Activated T-cell treated with anti-CD3 and anti-CD28 coated beads, Interleukin-2, amount 50 U/mL, for 4 hours (primary cell): ENCODE results near the gene ARSI. TPM values are rescaled to one million over a fixed set of nuclear protein-coding genes. Genes with fewer than 3 reads are reported as not detected.

Experiments used
- ATAC-seq, 2 donors: fragments of 200-7000 bp; cut with Tn5 transposase; one replicate each; pipeline ENCODE4 v1.10.0; 2021
- DNase-seq: peaks from one replicate; pipeline ENCODE4 v3.0.0-alpha.2; 2020
- H3K27me3 Mint-ChIP-seq: one replicate; pipeline ENCODE4 v1.8.0; 2021; ENCODE audit warnings: low read depth, mixed read lengths
- H3K36me3 Mint-ChIP-seq: one replicate; pipeline ENCODE4 v1.8.0; 2022; ENCODE audit warnings: mixed read lengths; ENCODE audit not compliant: insufficient read depth
- H3K4me1 Mint-ChIP-seq: one replicate; pipeline ENCODE4 v1.8.0; 2021; ENCODE audit warnings: low read depth, mixed read lengths
- H3K4me3 Mint-ChIP-seq: one replicate; pipeline ENCODE4 v1.8.0; 2021; ENCODE audit warnings: mild to moderate bottlenecking, moderate library complexity, mixed read lengths
- H3K9me3 Mint-ChIP-seq: one replicate; pipeline ENCODE4 v1.8.0; 2021; ENCODE audit warnings: mixed read lengths
- total RNA-seq, 3 donors: library from RNA; stranded (reverse); gene quantifications; one replicate each; pipeline ENCODE4 v1.2.1, GENCODE V29; 2021

Gene ARSI
- total RNA-seq, 3 donors from 2014 or later = not detected

DNA sequence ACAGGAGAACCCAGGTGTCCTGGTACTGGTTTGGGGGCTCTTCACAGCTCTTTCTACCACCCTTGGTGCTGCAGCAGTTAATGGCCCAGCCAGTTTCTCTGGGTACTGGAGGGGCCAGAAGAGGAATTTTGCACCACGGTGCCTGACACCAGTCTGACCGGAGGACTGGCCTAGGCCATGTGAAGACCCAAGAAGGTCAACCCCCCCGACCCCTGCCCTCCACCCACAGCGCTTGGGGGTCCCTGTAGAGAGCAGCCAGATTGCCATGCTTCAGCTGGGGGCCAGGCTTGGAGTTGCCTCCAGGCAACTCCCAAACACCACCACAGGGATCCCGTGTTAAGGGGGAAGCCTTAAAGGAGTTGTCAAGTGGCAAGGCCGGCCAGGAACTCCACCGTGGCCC lies 6.2 kb downstream of the ARSI start:
- no peaks in the 10 kb centered on the region for H3K9me3 Mint-ChIP-seq
- H3K36me3 Mint-ChIP-seq = no peaks in the 10 kb centered on the region
- DNase-seq (no peak), ATAC-seq (no peak)
- no peaks in the 10 kb centered on the region for H3K4me1 Mint-ChIP-seq
- no peak overlapping the region for H3K4me3 Mint-ChIP-seq
- peaks cover 22% of the 10 kb centered on the region for H3K27me3 Mint-ChIP-seq

DNA sequence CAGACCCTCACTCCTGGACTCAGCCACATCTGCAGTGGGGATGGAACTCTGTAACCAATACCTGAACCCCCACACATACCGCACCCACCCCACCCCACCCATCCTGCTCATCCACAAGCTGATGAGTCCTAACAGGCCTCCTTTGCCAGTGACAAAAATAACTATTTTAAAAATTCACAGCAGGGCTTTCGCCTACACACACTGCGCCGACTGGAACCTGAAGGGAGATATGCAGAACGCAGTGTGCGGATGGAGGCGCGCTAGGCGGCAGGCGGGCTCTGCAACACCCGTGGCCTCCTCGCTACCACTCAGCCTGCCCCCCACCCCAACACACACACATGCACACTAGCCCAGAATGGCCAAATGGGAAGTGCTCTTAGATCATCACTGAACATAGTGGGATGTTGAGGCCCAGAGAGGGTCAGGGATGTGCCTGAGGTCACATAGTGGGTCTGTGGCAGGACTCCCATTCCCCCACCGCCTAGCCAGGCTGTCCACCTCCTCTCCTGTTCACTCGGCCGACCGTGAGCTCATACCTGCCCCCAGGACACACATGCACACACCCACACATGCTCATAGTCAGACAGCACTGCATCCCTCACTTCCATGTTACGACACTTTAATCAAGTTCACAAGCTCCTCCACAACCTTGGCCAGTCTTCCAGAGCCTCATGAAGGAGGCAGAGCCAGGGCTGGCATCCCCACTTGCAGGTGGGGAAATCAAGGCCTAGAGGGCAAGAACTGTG lies 6.8 kb downstream of the ARSI start:
- Mint-ChIP-seq H3K4me3 (no peak overlapping the region), H3K27me3 (peaks cover 17% of the 10 kb centered on the region), H3K4me1 (no peaks in the 10 kb centered on the region), H3K9me3 (no peaks in the 10 kb centered on the region), H3K36me3 (no peaks in the 10 kb centered on the region)
- ATAC-seq = no peak
- no peak for DNase-seq

- DNase-seq (no peak), ATAC-seq (no peak)
- H3K9me3 Mint-ChIP-seq = no peaks in the 10 kb centered on the region
- peaks cover 10% of the 10 kb centered on the region for H3K27me3 Mint-ChIP-seq
- no peaks in the 10 kb centered on the region for H3K4me1 Mint-ChIP-seq
- no peak overlapping the region for H3K4me3 Mint-ChIP-seq
- H3K36me3 Mint-ChIP-seq = no peaks in the 10 kb centered on the region
Observed at GRCh38 chr5:150295172-150295634, 7.5 kb downstream of the ARSI start.

- Mint-ChIP-seq H3K9me3 (no peaks in the 10 kb centered on the region), H3K4me1 (no peaks in the 10 kb centered on the region), H3K4me3 (no peak overlapping the region), H3K36me3 (no peaks in the 10 kb centered on the region), H3K27me3 (peaks cover 6% of the 10 kb centered on the region)
- ATAC-seq (no peak), DNase-seq (no peak)
Observed at GRCh38 chr5:150294551-150295071, 8.1 kb downstream of the ARSI start.

- Mint-ChIP-seq H3K27me3 (peaks cover 6% of the 10 kb centered on the region), H3K36me3 (no peaks in the 10 kb centered on the region), H3K4me1 (no peaks in the 10 kb centered on the region), H3K4me3 (no peak overlapping the region), H3K9me3 (no peaks in the 10 kb centered on the region)
- DNase-seq (no peak), ATAC-seq (no peak)
Observed at GRCh38 chr5:150293091-150293941, 9.4 kb downstream of the ARSI start.

GRCh38 chr5:150291388-150292385 lies 11.0 kb downstream of the ARSI start:
- Mint-ChIP-seq H3K4me3 (no peak overlapping the region), H3K4me1 (no peaks in the 10 kb centered on the region), H3K36me3 (no peaks in the 10 kb centered on the region), H3K27me3 (peaks cover 6% of the 10 kb centered on the region), H3K9me3 (no peaks in the 10 kb centered on the region)
- DNase-seq (no peak), ATAC-seq (no peak)

- H3K27me3 Mint-ChIP-seq = peaks cover 6% of the 10 kb centered on the region
- DNase-seq = no peak
- H3K9me3 Mint-ChIP-seq = no peaks in the 10 kb centered on the region
- no peaks in the 10 kb centered on the region for H3K36me3 Mint-ChIP-seq
- no peak within 1 kb of the TSS for H3K4me3 Mint-ChIP-seq
- no peaks in the 10 kb centered on the region for H3K4me1 Mint-ChIP-seq
- ATAC-seq = no peak
Observed at GRCh38 chr5:150289551-150290390, 12.9 kb downstream of the ARSI start, which contains the start of gene CAMK2A. Gene CAMK2A, minus strand, starts transcription at chr5:150289773. Its CDS starts 148 bp downstream, at chr5:150289625.

- Mint-ChIP-seq H3K9me3 (no peaks in the 10 kb centered on the region), H3K36me3 (no peaks in the 10 kb centered on the region), H3K27me3 (peaks cover 6% of the 10 kb centered on the region), H3K4me3 (no peak overlapping the region), H3K4me1 (no peaks in the 10 kb centered on the region)
- ATAC-seq (no peak), DNase-seq (no peak)
Observed at GRCh38 chr5:150288791-150289190, 13.9 kb downstream of the ARSI start.

DNA sequence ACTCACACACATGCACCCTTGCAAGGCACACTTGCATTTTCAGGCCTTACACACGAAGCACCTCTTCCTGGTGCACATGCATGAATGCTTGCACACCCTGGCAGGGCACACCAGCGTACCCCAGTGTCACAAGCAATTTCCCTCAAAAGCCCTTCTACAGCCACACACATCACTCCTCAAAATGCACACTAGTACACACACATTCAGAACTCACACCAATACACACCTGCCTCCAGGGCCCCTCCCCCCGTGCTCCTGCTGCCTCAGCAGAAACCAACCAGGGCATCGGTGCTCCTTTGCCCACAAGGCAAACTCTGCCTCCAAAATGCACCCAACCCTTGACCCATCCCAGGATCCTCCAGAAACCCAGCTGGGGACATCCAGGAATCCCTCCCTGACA lies 14.3 kb downstream of the ARSI start:
- H3K27me3 Mint-ChIP-seq = peaks cover 6% of the 10 kb centered on the region
- no peaks in the 10 kb centered on the region for H3K36me3 Mint-ChIP-seq
- ATAC-seq (no peak), DNase-seq (no peak)
- H3K4me1 Mint-ChIP-seq = no peaks in the 10 kb centered on the region
- H3K9me3 Mint-ChIP-seq = no peaks in the 10 kb centered on the region
- no peak overlapping the region for H3K4me3 Mint-ChIP-seq

DNA sequence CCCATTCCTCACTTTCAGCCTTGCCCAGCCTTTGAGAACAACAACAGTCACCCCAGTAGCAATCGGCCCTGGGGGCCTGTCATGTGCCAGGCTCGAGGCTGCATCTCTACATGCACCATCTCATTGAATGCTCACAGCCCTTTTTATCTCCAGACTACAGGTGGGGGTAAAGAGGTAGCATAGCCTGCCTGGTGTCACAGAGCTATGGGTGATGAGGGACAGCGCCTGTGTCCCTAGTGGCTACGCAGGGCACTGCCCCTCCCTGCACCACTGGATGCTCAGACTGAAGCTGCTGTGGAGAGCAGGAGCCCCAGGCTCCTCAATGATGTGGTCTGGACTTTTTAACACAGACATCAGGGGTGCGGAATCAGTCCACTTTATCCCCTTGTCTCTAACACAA lies 15.9 kb downstream of the ARSI start:
- ATAC-seq = peak; percentile 29 to 46
- H3K36me3 Mint-ChIP-seq = no peaks in the 10 kb centered on the region

GRCh38 chr5:150285114-150285513 lies 17.6 kb downstream of the ARSI start:
- ATAC-seq (no peak), DNase-seq (no peak)
- no peak overlapping the region for H3K4me3 Mint-ChIP-seq
- H3K36me3 Mint-ChIP-seq = no peaks in the 10 kb centered on the region
- H3K9me3 Mint-ChIP-seq = no peaks in the 10 kb centered on the region
- peaks cover 3% of the 10 kb centered on the region for H3K27me3 Mint-ChIP-seq
- H3K4me1 Mint-ChIP-seq = no peaks in the 10 kb centered on the region

More for the DNA sequence above, 15.9 kb downstream of the ARSI start:
- Mint-ChIP-seq H3K4me3 (no peak overlapping the region), H3K4me1 (no peaks in the 10 kb centered on the region), H3K27me3 (peaks cover 2% of the 10 kb centered on the region), H3K9me3 (no peaks in the 10 kb centered on the region)
- DNase-seq = no peak

GRCh38 chr5:150284311-150284710 lies 18.4 kb downstream of the ARSI start:
- H3K27me3 Mint-ChIP-seq = peaks cover 8% of the 10 kb centered on the region
- no peaks in the 10 kb centered on the region for H3K36me3 Mint-ChIP-seq
- no peaks in the 10 kb centered on the region for H3K4me1 Mint-ChIP-seq
- H3K9me3 Mint-ChIP-seq = no peaks in the 10 kb centered on the region
- ATAC-seq (no peak), DNase-seq (no peak)
- H3K4me3 Mint-ChIP-seq = no peak overlapping the region

DNA sequence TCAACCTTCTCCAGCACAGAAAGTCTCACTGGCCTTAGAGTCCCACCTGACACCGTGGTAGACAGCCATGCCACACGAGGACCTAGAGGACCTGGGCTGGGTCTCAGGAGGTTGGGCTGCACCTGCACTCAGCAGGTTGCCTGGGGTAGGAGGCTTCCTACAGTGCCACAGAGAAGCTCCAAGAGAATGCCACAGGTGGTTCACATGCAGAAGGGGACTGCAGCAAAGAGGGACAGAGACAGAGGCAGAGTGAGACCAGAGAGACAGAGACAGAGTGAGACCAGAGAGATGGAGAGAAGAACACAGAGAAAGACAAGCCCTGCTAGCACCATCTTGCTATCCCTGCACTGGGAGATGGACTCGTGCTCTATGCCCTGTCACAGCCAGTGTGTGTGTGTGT lies 18.8 kb downstream of the ARSI start:
- ATAC-seq = no peak
- Mint-ChIP-seq H3K4me3 (no peak overlapping the region), H3K9me3 (no peaks in the 10 kb centered on the region), H3K36me3 (no peaks in the 10 kb centered on the region), H3K27me3 (peaks cover 8% of the 10 kb centered on the region), H3K4me1 (no peaks in the 10 kb centered on the region)
- DNase-seq = no peak
